ENCODE measurements around the gene CRMP1.

Gene CRMP1

GRCh38 chr4:5790546-5790857 lies 102.4 kb downstream of the CRMP1 start:
- DNase-seq: no peak

GRCh38 chr4:5789141-5789540 lies 103.7 kb downstream of the CRMP1 start:
- DNase-seq: no peak

DNA sequence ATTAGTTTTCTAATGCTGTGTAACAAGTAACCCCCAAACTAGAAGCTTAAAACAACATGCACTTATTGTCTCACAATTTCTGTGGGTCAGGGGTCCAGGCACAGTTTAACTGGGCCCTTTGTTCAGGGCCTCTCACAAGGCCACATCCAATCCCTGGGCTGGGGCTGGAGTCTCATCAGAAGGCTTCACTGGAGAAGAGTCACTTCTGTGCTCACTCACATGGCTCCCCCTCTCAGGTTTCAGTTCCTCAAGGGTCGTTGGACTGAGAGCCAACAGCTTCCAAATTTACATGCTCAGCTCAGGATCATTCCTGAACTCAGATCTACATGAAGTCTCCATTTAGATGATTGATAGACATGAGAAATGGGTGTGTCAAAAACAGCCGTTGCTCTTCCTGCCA lies 104.7 kb downstream of the CRMP1 start:
- DNase-seq: no peak

GRCh38 chr4:5787311-5787710 lies 105.6 kb downstream of the CRMP1 start:
- DNase-seq: no peak

DNA sequence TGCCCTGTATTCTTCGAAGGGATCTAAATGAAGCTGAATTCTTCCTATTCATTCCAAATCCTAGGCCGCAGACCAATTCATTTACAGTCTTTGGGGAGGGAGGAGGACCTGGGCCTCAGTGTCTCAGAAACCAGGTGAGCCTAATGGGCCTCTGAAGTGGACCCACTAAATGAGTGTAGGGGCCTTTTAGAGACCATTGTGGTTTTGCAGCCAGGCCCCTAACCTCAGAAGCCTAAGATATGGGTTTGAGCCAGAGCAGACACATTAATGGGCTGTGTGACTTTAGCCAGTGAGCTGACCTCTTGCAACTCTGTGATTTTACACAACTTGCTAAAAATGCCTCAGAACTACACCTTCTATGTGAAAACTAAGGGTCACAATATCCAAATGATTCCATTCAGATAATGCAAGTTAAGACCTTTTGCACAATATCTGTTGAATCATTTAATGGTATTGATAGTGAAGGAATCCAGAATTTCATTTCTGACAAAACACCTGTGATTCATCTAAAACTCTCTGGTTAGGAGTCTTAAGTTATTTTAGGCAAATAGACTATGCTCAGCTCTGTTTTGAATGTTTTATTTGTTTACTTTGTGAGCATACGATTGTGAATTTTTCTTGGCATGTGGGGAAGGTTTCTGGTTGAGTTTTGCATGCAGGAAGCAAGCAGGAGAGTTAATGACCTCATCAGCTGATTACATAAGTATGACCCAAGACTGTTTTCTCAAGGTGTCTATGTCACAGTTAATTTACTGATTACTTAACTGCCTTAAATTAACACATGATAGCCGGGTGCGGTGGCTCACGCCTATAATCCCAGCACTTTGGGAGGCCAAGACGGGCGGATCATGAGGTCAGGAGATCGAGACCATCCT lies 106.8 kb downstream of the CRMP1 start:
- DNase-seq: no peak

DNA sequence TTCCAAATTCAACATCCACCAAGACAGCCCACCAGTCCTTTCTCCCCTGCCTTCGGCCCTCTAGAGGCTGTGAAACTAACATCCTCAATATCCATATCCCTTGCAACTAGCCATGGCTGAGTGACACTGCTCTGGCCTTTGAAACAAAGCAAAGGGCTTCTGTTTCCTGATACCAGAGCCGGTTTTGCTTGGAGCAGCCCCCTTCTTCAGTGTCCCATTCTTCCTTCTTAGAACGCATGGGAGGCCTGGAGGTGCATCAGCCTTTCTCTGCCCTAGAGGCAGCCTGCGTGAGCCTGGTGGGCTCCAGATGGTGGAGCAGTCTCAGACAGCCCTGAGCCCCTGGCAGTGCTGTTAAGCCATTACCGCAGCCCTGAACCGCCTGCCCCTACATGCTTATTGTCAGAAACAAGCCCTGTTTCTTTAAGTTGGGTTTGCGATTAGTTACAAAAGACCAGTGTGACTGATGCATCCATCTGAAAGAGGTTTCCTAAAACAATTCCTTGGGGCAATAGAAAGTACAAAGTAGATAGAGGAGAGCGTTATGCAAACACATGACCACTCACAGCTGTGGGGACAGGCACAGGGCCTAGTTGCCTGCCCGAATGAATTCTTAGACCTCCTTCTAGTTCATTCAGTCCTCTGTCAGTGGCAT lies 107.8 kb downstream of the CRMP1 start:
- no peak for DNase-seq

DNA sequence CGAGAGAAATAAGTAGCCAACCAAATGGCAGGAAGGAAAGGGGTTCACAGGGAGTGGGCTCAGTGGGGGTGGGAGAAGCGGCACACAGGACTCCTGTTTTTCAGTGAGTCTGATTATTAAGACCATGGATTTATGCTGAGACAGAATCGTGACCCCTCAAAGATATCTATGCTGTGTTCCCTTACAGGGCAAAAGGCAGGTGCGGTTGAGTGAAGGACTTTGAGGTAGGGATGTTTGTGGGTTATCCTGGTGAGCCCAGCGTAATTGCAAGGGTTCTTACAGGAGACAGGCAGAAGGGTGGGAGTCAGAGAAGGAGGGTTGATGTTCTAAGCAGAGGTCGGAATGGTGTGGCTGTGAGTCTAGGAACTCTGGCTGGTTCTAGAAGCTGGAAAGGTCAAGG lies 108.9 kb downstream of the CRMP1 start:
- DNase-seq: no peak

DNA sequence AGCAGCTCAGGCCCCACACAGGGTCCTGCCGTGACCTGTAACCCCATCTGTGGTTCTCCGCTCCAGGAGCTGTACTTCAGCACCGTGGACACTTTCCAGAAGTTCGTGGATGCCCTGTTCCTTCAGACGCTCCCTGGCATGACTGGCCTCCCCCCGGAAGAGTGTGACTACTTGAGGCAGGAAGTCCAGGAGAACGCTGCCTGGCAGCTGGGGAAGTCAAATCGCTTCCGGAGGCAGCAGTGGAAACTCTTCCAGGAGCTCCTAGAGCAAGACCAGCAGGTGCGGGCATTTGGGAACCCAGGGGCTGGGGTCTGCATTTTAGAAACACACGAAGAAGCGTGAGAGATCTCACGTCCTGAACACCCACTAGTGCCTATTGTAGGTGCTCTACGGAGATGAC lies 109.4 kb downstream of the CRMP1 start:
- no peak for DNase-seq

DNA sequence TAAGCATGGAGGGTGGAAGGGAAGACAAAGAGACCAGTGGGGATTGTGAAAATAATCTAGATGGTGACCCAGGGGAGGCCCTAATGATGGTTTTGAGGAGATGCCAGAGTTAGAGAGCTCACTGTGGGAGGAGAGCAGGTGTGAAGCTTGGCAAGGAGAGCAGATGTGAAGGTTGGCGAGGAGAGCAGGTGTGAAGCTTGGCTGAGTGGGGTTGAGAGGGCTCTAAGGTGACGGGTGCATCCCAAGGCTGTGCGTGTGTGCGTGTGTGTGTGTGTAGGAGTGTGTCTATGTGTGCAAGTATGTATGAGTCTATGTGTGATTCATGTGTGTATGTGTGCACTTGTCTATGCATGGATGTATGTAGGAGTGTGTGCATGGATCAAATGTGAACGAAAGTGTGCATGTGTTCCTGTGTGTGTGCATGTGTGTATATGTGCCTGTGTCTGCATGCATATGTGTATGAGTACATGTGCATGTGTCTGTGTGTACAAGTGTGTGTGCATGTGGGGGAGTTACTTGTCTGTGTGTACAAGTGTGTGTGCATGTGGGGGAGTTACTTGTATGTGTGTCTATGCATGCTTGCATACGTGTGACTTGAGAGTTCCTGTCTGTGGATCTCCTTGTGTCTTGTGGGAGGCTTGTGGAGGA lies 109.9 kb downstream of the CRMP1 start:
- DNase-seq: no peak

GRCh38 chr4:5781691-5782090 lies 111.2 kb downstream of the CRMP1 start:
- DNase-seq: no peak

DNA sequence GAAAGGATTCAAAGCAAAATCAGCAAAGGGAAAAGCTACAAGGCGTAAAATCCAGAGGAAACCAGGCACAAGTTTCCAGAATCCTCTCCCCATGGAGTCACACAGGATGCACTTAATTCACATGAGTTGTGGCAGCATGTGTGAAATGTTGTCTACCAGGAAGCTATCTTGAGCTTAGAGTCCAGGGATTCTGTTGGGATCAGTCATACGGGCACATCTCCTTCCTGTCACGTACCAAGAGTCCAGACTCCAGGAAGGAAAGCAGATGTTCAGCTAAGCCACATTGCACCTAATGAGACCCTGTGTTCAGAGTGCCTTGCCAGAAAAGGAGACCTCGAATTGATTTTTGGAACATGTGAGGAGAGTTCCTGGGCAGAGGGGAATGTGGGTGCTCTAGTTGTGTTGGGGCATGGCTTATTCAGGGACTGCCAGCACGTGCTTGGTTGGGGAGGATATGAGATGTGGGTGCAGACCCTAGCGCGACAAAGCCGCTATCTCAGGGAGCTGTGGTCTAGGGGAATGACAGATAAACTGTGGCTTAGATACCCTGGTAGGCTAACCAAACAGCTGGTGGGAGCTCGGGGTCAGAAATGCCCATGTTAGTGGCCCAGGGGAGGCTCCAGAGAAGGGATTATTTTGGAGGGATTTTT lies 111.9 kb downstream of the CRMP1 start:
- DNase-seq: no peak

GRCh38 chr4:5776510-5776909 lies 116.4 kb downstream of the CRMP1 start:
- no peak for DNase-seq

DNA sequence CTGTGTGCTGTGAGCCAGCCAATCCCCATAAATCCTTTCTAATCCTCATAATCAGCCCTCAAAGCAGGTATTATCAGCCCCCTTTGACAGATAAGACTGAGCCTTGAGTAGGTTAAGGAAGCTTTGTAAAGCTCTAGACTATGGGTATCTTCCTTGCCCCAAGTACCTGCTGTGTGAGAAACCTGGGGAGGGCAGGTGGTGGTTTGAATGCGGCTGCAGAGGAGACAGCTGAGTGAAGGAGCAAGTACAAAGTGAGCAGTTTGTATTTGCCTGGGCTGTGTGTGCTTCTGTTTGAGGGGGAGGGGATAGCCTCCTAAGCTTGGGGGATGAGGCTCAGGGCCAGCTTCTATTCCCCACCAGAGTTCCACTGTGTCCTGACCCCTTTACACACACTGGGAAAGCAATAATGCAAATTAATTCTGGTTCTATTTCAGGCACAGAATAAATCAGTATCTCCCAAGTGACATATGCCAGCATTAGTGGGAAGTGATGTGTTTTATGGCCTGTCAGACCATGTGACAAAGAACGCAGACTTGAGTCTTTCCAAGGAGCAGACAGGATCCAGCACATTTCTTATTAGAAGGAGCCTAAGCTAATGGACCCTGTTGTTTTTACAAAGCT lies 118.4 kb downstream of the CRMP1 start:
- DNase-seq: no peak

GRCh38 chr4:5773271-5773555 lies 119.7 kb downstream of the CRMP1 start:
- no peak for DNase-seq

- no peak for DNase-seq
Measured at GRCh38 chr4:5772528-5773270, 120.2 kb downstream of the CRMP1 start.

Data from stimulated activated naive CD4-positive, alpha-beta T cell (primary cell).